Measurements from ENCODE around the gene RASGEF1C.

Gene RASGEF1C

GRCh38 chr5:180079702-180080466 is 129.1 kb downstream of the RASGEF1C start:
- no peaks in the 10 kb centered on the region for H3K9me3 ChIP-seq (ENCODE audit: control insufficient read depth in 5 of 5, low read length in 5 of 5)
- no peak overlapping the region for H3K9ac ChIP-seq (ENCODE audit: low read length in 5 of 5)
- H3K4me1 ChIP-seq (ENCODE audit: control insufficient read depth in 5 of 5, insufficient read depth in 5 of 5, low read length in 5 of 5) = peaks cover 0 to 15% (median 10%) of the 10 kb centered on the region in 5 donors
- no peaks in the 10 kb centered on the region for H3K36me3 ChIP-seq (ENCODE audit: control insufficient read depth in 5 of 5, insufficient read depth in 5 of 5, low read length in 5 of 5)
- no peak overlapping the region for H3K27ac ChIP-seq (ENCODE audit: low read depth, low read length)
- H3K27me3 ChIP-seq (ENCODE audit: control insufficient read depth in 5 of 5, insufficient read depth in 4 of 5, low read length in 5 of 5) = no peaks in the 10 kb centered on the region
- no peak overlapping the region for H3K4me3 ChIP-seq (ENCODE audit: low read depth in 1 of 5, low read length in 5 of 5)

- Histone ChIP-seq H3K27ac (ENCODE audit: low read depth, low read length) (no peak overlapping the region), H3K36me3 (ENCODE audit: control insufficient read depth in 5 of 5, insufficient read depth in 5 of 5, low read length in 5 of 5) (no peaks in the 10 kb centered on the region), H3K27me3 (ENCODE audit: control insufficient read depth in 5 of 5, insufficient read depth in 4 of 5, low read length in 5 of 5) (no peaks in the 10 kb centered on the region)
Observed at GRCh38 chr5:180078348-180078747, 130.7 kb downstream of the RASGEF1C start.

GRCh38 chr5:180077594-180078284 is 131.3 kb downstream of the RASGEF1C start:
- H3K27ac ChIP-seq (ENCODE audit: low read depth, low read length) = no peak overlapping the region
- no peak overlapping the region for H3K9ac ChIP-seq (ENCODE audit: low read length in 5 of 5)
- H3K4me3 ChIP-seq (ENCODE audit: low read depth in 1 of 5, low read length in 5 of 5) = no peak overlapping the region
- no peaks in the 10 kb centered on the region for H3K27me3 ChIP-seq (ENCODE audit: control insufficient read depth in 5 of 5, insufficient read depth in 4 of 5, low read length in 5 of 5)
- H3K36me3 ChIP-seq (ENCODE audit: control insufficient read depth in 5 of 5, insufficient read depth in 5 of 5, low read length in 5 of 5) = no peaks in the 10 kb centered on the region
- peaks cover 0 to 15% (median 10%) of the 10 kb centered on the region in 5 donors for H3K4me1 ChIP-seq (ENCODE audit: control insufficient read depth in 5 of 5, insufficient read depth in 5 of 5, low read length in 5 of 5)
- no peaks in the 10 kb centered on the region for H3K9me3 ChIP-seq (ENCODE audit: control insufficient read depth in 5 of 5, low read length in 5 of 5)

More at GRCh38 chr5:180078348-180078747, 130.7 kb downstream of the RASGEF1C start:
- Histone ChIP-seq H3K4me1 (ENCODE audit: control insufficient read depth in 5 of 5, insufficient read depth in 5 of 5, low read length in 5 of 5) (peaks cover 0 to 15% (median 10%) of the 10 kb centered on the region in 5 donors), H3K4me3 (ENCODE audit: low read depth in 1 of 5, low read length in 5 of 5) (no peak overlapping the region), H3K9me3 (ENCODE audit: control insufficient read depth in 5 of 5, low read length in 5 of 5) (no peaks in the 10 kb centered on the region), H3K9ac (ENCODE audit: low read length in 5 of 5) (no peak overlapping the region)

GRCh38 chr5:180075703-180076102 is 133.3 kb downstream of the RASGEF1C start:
- Histone ChIP-seq H3K27me3 (ENCODE audit: control insufficient read depth in 5 of 5, insufficient read depth in 4 of 5, low read length in 5 of 5) (no peaks in the 10 kb centered on the region), H3K9me3 (ENCODE audit: control insufficient read depth in 5 of 5, low read length in 5 of 5) (no peaks in the 10 kb centered on the region), H3K4me3 (ENCODE audit: low read depth in 1 of 5, low read length in 5 of 5) (no peak overlapping the region)

GRCh38 chr5:180074462-180074861 is 134.5 kb downstream of the RASGEF1C start:
- Histone ChIP-seq H3K9ac (ENCODE audit: low read length in 5 of 5) (no peak overlapping the region), H3K4me1 (ENCODE audit: control insufficient read depth in 5 of 5, insufficient read depth in 5 of 5, low read length in 5 of 5) (peaks cover 4 to 34% (median 29%) of the 10 kb centered on the region in 5 donors), H3K36me3 (ENCODE audit: control insufficient read depth in 5 of 5, insufficient read depth in 5 of 5, low read length in 5 of 5) (no peaks in the 10 kb centered on the region), H3K27me3 (ENCODE audit: control insufficient read depth in 5 of 5, insufficient read depth in 4 of 5, low read length in 5 of 5) (no peaks in the 10 kb centered on the region), H3K9me3 (ENCODE audit: control insufficient read depth in 5 of 5, low read length in 5 of 5) (no peaks in the 10 kb centered on the region), H3K4me3 (ENCODE audit: low read depth in 1 of 5, low read length in 5 of 5) (no peak overlapping the region), H3K27ac (ENCODE audit: low read depth, low read length) (no peak overlapping the region)

More at GRCh38 chr5:180075703-180076102, 133.3 kb downstream of the RASGEF1C start:
- Histone ChIP-seq H3K4me1 (ENCODE audit: control insufficient read depth in 5 of 5, insufficient read depth in 5 of 5, low read length in 5 of 5) (peaks cover 0 to 26% (median 17%) of the 10 kb centered on the region in 5 donors), H3K9ac (ENCODE audit: low read length in 5 of 5) (no peak overlapping the region), H3K27ac (ENCODE audit: low read depth, low read length) (no peak overlapping the region), H3K36me3 (ENCODE audit: control insufficient read depth in 5 of 5, insufficient read depth in 5 of 5, low read length in 5 of 5) (no peaks in the 10 kb centered on the region)

GRCh38 chr5:180072556-180072955 is 136.5 kb downstream of the RASGEF1C start:
- Histone ChIP-seq H3K4me1 (ENCODE audit: control insufficient read depth in 5 of 5, insufficient read depth in 5 of 5, low read length in 5 of 5) (peaks cover 4 to 38% (median 34%) of the 10 kb centered on the region in 5 donors), H3K4me3 (ENCODE audit: low read depth in 1 of 5, low read length in 5 of 5) (peak overlapping the region in 2 of 5 donors; percentile 68 to 90), H3K27ac (ENCODE audit: low read depth, low read length) (peak overlapping the region; percentile 84), H3K27me3 (ENCODE audit: control insufficient read depth in 5 of 5, insufficient read depth in 4 of 5, low read length in 5 of 5) (no peaks in the 10 kb centered on the region), H3K9ac (ENCODE audit: low read length in 5 of 5) (no peak overlapping the region), H3K36me3 (ENCODE audit: control insufficient read depth in 5 of 5, insufficient read depth in 5 of 5, low read length in 5 of 5) (no peaks in the 10 kb centered on the region), H3K9me3 (ENCODE audit: control insufficient read depth in 5 of 5, low read length in 5 of 5) (no peaks in the 10 kb centered on the region)

- Histone ChIP-seq H3K4me3 (ENCODE audit: low read depth in 1 of 5, low read length in 5 of 5) (peak overlapping the region in 3 of 5 donors; percentile 68 to 90 (median 82)), H3K9ac (ENCODE audit: low read length in 5 of 5) (peak overlapping the region in 2 of 5 donors; percentile 71 to 87), H3K27ac (ENCODE audit: low read depth, low read length) (peak overlapping the region; percentile 84)
Observed at GRCh38 chr5:180072256-180072548, 136.8 kb downstream of the RASGEF1C start.

GRCh38 chr5:180071531-180072255 is 137.3 kb downstream of the RASGEF1C start, which contains the start of gene RNF130:
Gene RNF130 (minus strand): TSS chr5:180071759. CDS start chr5:180071702, 57 bp downstream.
- H3K4me3 ChIP-seq (ENCODE audit: low read depth in 1 of 5, low read length in 5 of 5) = peak within 1 kb of the TSS; percentile 74 to 90 (median 82)
- H3K9ac ChIP-seq (ENCODE audit: low read length in 5 of 5) = peak within 1 kb of the TSS; percentile 23 to 93 (median 80)
- H3K9me3 ChIP-seq (ENCODE audit: control insufficient read depth in 5 of 5, low read length in 5 of 5) = no peaks in the 10 kb centered on the region
- H3K27me3 ChIP-seq (ENCODE audit: control insufficient read depth in 5 of 5, insufficient read depth in 4 of 5, low read length in 5 of 5) = no peaks in the 10 kb centered on the region
- peak within 1 kb of the TSS; percentile 84 for H3K27ac ChIP-seq (ENCODE audit: low read depth, low read length)
- H3K4me1 ChIP-seq (ENCODE audit: control insufficient read depth in 5 of 5, insufficient read depth in 5 of 5, low read length in 5 of 5) = peaks cover 4 to 37% (median 33%) of the 10 kb centered on the region in 5 donors
- no peaks in the 10 kb centered on the region for H3K36me3 ChIP-seq (ENCODE audit: control insufficient read depth in 5 of 5, insufficient read depth in 5 of 5, low read length in 5 of 5)

More at GRCh38 chr5:180072256-180072548, 136.8 kb downstream of the RASGEF1C start:
- no peaks in the 10 kb centered on the region for H3K27me3 ChIP-seq (ENCODE audit: control insufficient read depth in 5 of 5, insufficient read depth in 4 of 5, low read length in 5 of 5)
- H3K4me1 ChIP-seq (ENCODE audit: control insufficient read depth in 5 of 5, insufficient read depth in 5 of 5, low read length in 5 of 5) = peaks cover 4 to 37% (median 33%) of the 10 kb centered on the region in 5 donors
- H3K36me3 ChIP-seq (ENCODE audit: control insufficient read depth in 5 of 5, insufficient read depth in 5 of 5, low read length in 5 of 5) = no peaks in the 10 kb centered on the region
- H3K9me3 ChIP-seq (ENCODE audit: control insufficient read depth in 5 of 5, low read length in 5 of 5) = no peaks in the 10 kb centered on the region

GRCh38 chr5:180070756-180071530 is 138.1 kb downstream of the RASGEF1C start:
- peak overlapping the region; percentile 23 to 93 (median 80) for H3K9ac ChIP-seq (ENCODE audit: low read length in 5 of 5)
- H3K4me1 ChIP-seq (ENCODE audit: control insufficient read depth in 5 of 5, insufficient read depth in 5 of 5, low read length in 5 of 5) = peaks cover 4 to 37% (median 33%) of the 10 kb centered on the region in 5 donors
- peak overlapping the region; percentile 73 to 90 (median 82) for H3K4me3 ChIP-seq (ENCODE audit: low read depth in 1 of 5, low read length in 5 of 5)
- no peaks in the 10 kb centered on the region for H3K36me3 ChIP-seq (ENCODE audit: control insufficient read depth in 5 of 5, insufficient read depth in 5 of 5, low read length in 5 of 5)
- no peaks in the 10 kb centered on the region for H3K27me3 ChIP-seq (ENCODE audit: control insufficient read depth in 5 of 5, insufficient read depth in 4 of 5, low read length in 5 of 5)
- H3K9me3 ChIP-seq (ENCODE audit: control insufficient read depth in 5 of 5, low read length in 5 of 5) = no peaks in the 10 kb centered on the region
- H3K27ac ChIP-seq (ENCODE audit: low read depth, low read length) = peak overlapping the region; percentile 84

Data from subcutaneous abdominal adipose tissue (tissue), 5 donors.